Neural progenitor cell (in vitro differentiated cells): ENCODE measurements around the gene INAFM1.

Experiments
- CTCF ChIP-seq: fragments of 200-600 bp; sonication (generic); IDR thresholded peaks from 2 replicates; pipeline ENCODE4 v1.5.1; 2017; ENCODE audit warnings: antibody characterized with exemption, mild to moderate bottlenecking
- EZH2 ChIP-seq: fragments of 200-600 bp; sonication (generic); IDR thresholded peaks from 2 replicates; pipeline ENCODE4 v1.6.1; 2017; ENCODE audit warnings: antibody characterized with exemption, mild to moderate bottlenecking, moderate library complexity
- EZH2phosphoT487 ChIP-seq: fragments of 200-600 bp; sonication (generic); IDR thresholded peaks from 2 replicates; pipeline ENCODE4 v1.6.1; 2017; ENCODE audit warnings: antibody characterized with exemption

- no peak for TF ChIP-seq CTCF
- TF ChIP-seq EZH2, result no peak
- TF ChIP-seq EZH2phosphoT487, result no peak
Observed at GRCh38 chr19:47316513-47316912, 41.8 kb downstream of the INAFM1 start.
